Rectal smooth muscle tissue (tissue), 1 donor: ENCODE results near the gene PHF14.

Source experiments
- H3K27ac ChIP-seq: one replicate; pipeline ENCODE4 v1.7.0; 2013; ENCODE audit warnings: low read depth, low read length, inconsistent platforms
- H3K27me3 ChIP-seq: one replicate; pipeline ENCODE4 v1.7.0; 2013; ENCODE audit warnings: low read length; ENCODE audit not compliant: control insufficient read depth, insufficient read depth
- H3K36me3 ChIP-seq: one replicate; pipeline ENCODE4 v1.7.0; 2013; ENCODE audit warnings: low read length; ENCODE audit not compliant: control insufficient read depth, insufficient read depth
- H3K4me1 ChIP-seq: one replicate; pipeline ENCODE4 v1.7.0; 2013; ENCODE audit warnings: low read length; ENCODE audit not compliant: control insufficient read depth, insufficient read depth
- H3K4me3 ChIP-seq: one replicate; pipeline ENCODE4 v1.7.0; 2013; ENCODE audit warnings: low read length
- H3K9ac ChIP-seq: one replicate; pipeline ENCODE4 v1.7.0; 2013; ENCODE audit warnings: low read length

Gene PHF14

GRCh38 chr7:11170175-11170574 lies 196.5 kb downstream of the PHF14 start:
- no peak overlapping the region for H3K9ac ChIP-seq
- no peaks in the 10 kb centered on the region for H3K27me3 ChIP-seq
- no peak overlapping the region for H3K4me3 ChIP-seq
- H3K27ac ChIP-seq, result no peak overlapping the region
- H3K4me1 ChIP-seq, result no peaks in the 10 kb centered on the region
- no peaks in the 10 kb centered on the region for H3K36me3 ChIP-seq

- no peaks in the 10 kb centered on the region for H3K36me3 ChIP-seq
- no peak overlapping the region for H3K27ac ChIP-seq
- no peak overlapping the region for H3K4me3 ChIP-seq
Measured at GRCh38 chr7:11170863-11171568, 197.3 kb downstream of the PHF14 start.

GRCh38 chr7:11171569-11172192 lies 198.0 kb downstream of the PHF14 start:
- H3K4me3 ChIP-seq, result no peak overlapping the region
- no peaks in the 10 kb centered on the region for H3K36me3 ChIP-seq
- no peak overlapping the region for H3K9ac ChIP-seq
- H3K4me1 ChIP-seq, result no peaks in the 10 kb centered on the region
- H3K27ac ChIP-seq, result no peak overlapping the region
- no peaks in the 10 kb centered on the region for H3K27me3 ChIP-seq

More at GRCh38 chr7:11170863-11171568, 197.3 kb downstream of the PHF14 start:
- H3K4me1 ChIP-seq, result no peaks in the 10 kb centered on the region
- no peak overlapping the region for H3K9ac ChIP-seq
- H3K27me3 ChIP-seq, result no peaks in the 10 kb centered on the region

GRCh38 chr7:11172835-11173234 lies 199.2 kb downstream of the PHF14 start:
- H3K4me3 ChIP-seq, result no peak overlapping the region
- no peaks in the 10 kb centered on the region for H3K36me3 ChIP-seq
- no peaks in the 10 kb centered on the region for H3K4me1 ChIP-seq
- H3K9ac ChIP-seq, result no peak overlapping the region
- no peaks in the 10 kb centered on the region for H3K27me3 ChIP-seq
- no peak overlapping the region for H3K27ac ChIP-seq

GRCh38 chr7:11175371-11175770 lies 201.7 kb downstream of the PHF14 start:
- Histone ChIP-seq H3K27ac (no peak overlapping the region), H3K27me3 (no peaks in the 10 kb centered on the region), H3K36me3 (no peaks in the 10 kb centered on the region), H3K4me1 (no peaks in the 10 kb centered on the region), H3K4me3 (no peak overlapping the region), H3K9ac (no peak overlapping the region)

GRCh38 chr7:11175887-11176286 lies 202.2 kb downstream of the PHF14 start:
- H3K27ac ChIP-seq, result no peak overlapping the region
- no peaks in the 10 kb centered on the region for H3K27me3 ChIP-seq
- H3K4me1 ChIP-seq, result no peaks in the 10 kb centered on the region

GRCh38 chr7:11176985-11177555 lies 203.4 kb downstream of the PHF14 start:
- Histone ChIP-seq H3K4me3 (no peak overlapping the region), H3K36me3 (no peaks in the 10 kb centered on the region), H3K9ac (no peak overlapping the region), H3K27me3 (no peaks in the 10 kb centered on the region), H3K27ac (no peak overlapping the region), H3K4me1 (no peaks in the 10 kb centered on the region)

More at GRCh38 chr7:11175887-11176286, 202.2 kb downstream of the PHF14 start:
- H3K36me3 ChIP-seq, result no peaks in the 10 kb centered on the region
- no peak overlapping the region for H3K9ac ChIP-seq
- no peak overlapping the region for H3K4me3 ChIP-seq

- Histone ChIP-seq H3K27ac (no peak overlapping the region), H3K9ac (no peak overlapping the region), H3K4me3 (no peak overlapping the region), H3K27me3 (no peaks in the 10 kb centered on the region), H3K36me3 (no peaks in the 10 kb centered on the region), H3K4me1 (no peaks in the 10 kb centered on the region)
Measured at GRCh38 chr7:11177793-11178192, 204.1 kb downstream of the PHF14 start.

GRCh38 chr7:11181590-11181989 lies 207.9 kb downstream of the PHF14 start:
- Histone ChIP-seq H3K27ac (no peak overlapping the region), H3K36me3 (no peaks in the 10 kb centered on the region)

GRCh38 chr7:11182736-11183135 lies 209.1 kb downstream of the PHF14 start:
- H3K27me3 ChIP-seq, result no peaks in the 10 kb centered on the region
- H3K9ac ChIP-seq, result no peak overlapping the region
- H3K36me3 ChIP-seq, result no peaks in the 10 kb centered on the region
- H3K4me3 ChIP-seq, result no peak overlapping the region
- H3K27ac ChIP-seq, result no peak overlapping the region
- no peaks in the 10 kb centered on the region for H3K4me1 ChIP-seq

More at GRCh38 chr7:11181590-11181989, 207.9 kb downstream of the PHF14 start:
- no peak overlapping the region for H3K9ac ChIP-seq
- H3K4me3 ChIP-seq, result no peak overlapping the region
- H3K27me3 ChIP-seq, result no peaks in the 10 kb centered on the region
- no peaks in the 10 kb centered on the region for H3K4me1 ChIP-seq

- Histone ChIP-seq H3K27ac (no peak overlapping the region), H3K27me3 (no peaks in the 10 kb centered on the region), H3K9ac (no peak overlapping the region), H3K36me3 (no peaks in the 10 kb centered on the region), H3K4me1 (no peaks in the 10 kb centered on the region), H3K4me3 (no peak overlapping the region)
Measured at GRCh38 chr7:11185179-11185815, 211.6 kb downstream of the PHF14 start.

- Histone ChIP-seq H3K36me3 (no peaks in the 10 kb centered on the region), H3K4me3 (no peak overlapping the region), H3K4me1 (no peaks in the 10 kb centered on the region), H3K27ac (no peak overlapping the region), H3K9ac (no peak overlapping the region), H3K27me3 (no peaks in the 10 kb centered on the region)
Measured at GRCh38 chr7:11188529-11189310, 215.0 kb downstream of the PHF14 start.
